T-helper 2 cell treated with Interferon-gamma antibody and Interleukin-4, amounts not matched to agents 5 μg/mL and 100 μg/mL, for 36 hours (primary cell): Measurements from ENCODE around the gene TMEM200C.

Experiments
- DNase-seq: peaks from one replicate; pipeline ENCODE4 v3.0.0; 2021; ENCODE audit warnings: low spot score
- H3K27ac Mint-ChIP-seq: one replicate; pipeline ENCODE4 v1.8.0; 2021; ENCODE audit warnings: mild to moderate bottlenecking, mixed read lengths
- H3K27me3 Mint-ChIP-seq: one replicate; pipeline ENCODE4 v1.8.0; 2021; ENCODE audit warnings: low read depth, mixed read lengths
- H3K36me3 Mint-ChIP-seq: one replicate; pipeline ENCODE4 v1.8.0; 2021; ENCODE audit warnings: low read depth, mixed read lengths
- H3K4me1 Mint-ChIP-seq: one replicate; pipeline ENCODE4 v1.8.0; 2021; ENCODE audit warnings: low read depth, mixed read lengths
- H3K4me3 Mint-ChIP-seq: one replicate; pipeline ENCODE4 v1.8.0; 2022; ENCODE audit warnings: mild to moderate bottlenecking, moderate library complexity, mixed read lengths
- H3K9me3 Mint-ChIP-seq: one replicate; pipeline ENCODE4 v1.8.0; 2021; ENCODE audit warnings: mixed read lengths

Gene TMEM200C

GRCh38 chr18:5895299-5895875, at the start of gene TMEM200C:
Gene TMEM200C (minus strand): TSS chr18:5895522. CDS start chr18:5892063, 3,459 bp downstream.
- H3K4me1 Mint-ChIP-seq, result peaks cover 2% of the 10 kb centered on the region
- H3K27me3 Mint-ChIP-seq, result peaks cover 79% of the 10 kb centered on the region
- no peak within 1 kb of the TSS for H3K4me3 Mint-ChIP-seq
- H3K36me3 Mint-ChIP-seq, result no peaks in the 10 kb centered on the region
- no peak within 1 kb of the TSS for H3K27ac Mint-ChIP-seq
- H3K9me3 Mint-ChIP-seq, result no peaks in the 10 kb centered on the region
- DNase-seq, result no peak

GRCh38 chr18:5944448-5944847, 49.1 kb upstream of the TMEM200C start:
- no peaks in the 10 kb centered on the region for H3K36me3 Mint-ChIP-seq
- no peak overlapping the region for H3K27ac Mint-ChIP-seq
- no peaks in the 10 kb centered on the region for H3K9me3 Mint-ChIP-seq
- DNase-seq, result no peak
- H3K27me3 Mint-ChIP-seq, result peaks cover 11% of the 10 kb centered on the region
- H3K4me1 Mint-ChIP-seq, result no peaks in the 10 kb centered on the region
- H3K4me3 Mint-ChIP-seq, result no peak overlapping the region

- Mint-ChIP-seq H3K36me3 (no peaks in the 10 kb centered on the region), H3K9me3 (no peaks in the 10 kb centered on the region), H3K27ac (no peak overlapping the region), H3K4me3 (no peak overlapping the region), H3K27me3 (peaks cover 11% of the 10 kb centered on the region), H3K4me1 (no peaks in the 10 kb centered on the region)
- DNase-seq, result no peak
Observed at GRCh38 chr18:5943514-5943913, 48.2 kb upstream of the TMEM200C start.

- no peak for DNase-seq
- H3K36me3 Mint-ChIP-seq, result no peaks in the 10 kb centered on the region
- H3K27me3 Mint-ChIP-seq, result peaks cover 6% of the 10 kb centered on the region
- H3K4me3 Mint-ChIP-seq, result no peak overlapping the region
- H3K9me3 Mint-ChIP-seq, result no peaks in the 10 kb centered on the region
- H3K4me1 Mint-ChIP-seq, result no peaks in the 10 kb centered on the region
- no peak overlapping the region for H3K27ac Mint-ChIP-seq
Observed at GRCh38 chr18:5942591-5942990, 47.3 kb upstream of the TMEM200C start.

GRCh38 chr18:5941890-5942289, 46.6 kb upstream of the TMEM200C start:
- DNase-seq, result no peak
- H3K27ac Mint-ChIP-seq, result no peak overlapping the region
- H3K9me3 Mint-ChIP-seq, result no peaks in the 10 kb centered on the region
- no peaks in the 10 kb centered on the region for H3K4me1 Mint-ChIP-seq
- peaks cover 5% of the 10 kb centered on the region for H3K27me3 Mint-ChIP-seq
- no peaks in the 10 kb centered on the region for H3K36me3 Mint-ChIP-seq
- H3K4me3 Mint-ChIP-seq, result no peak overlapping the region

GRCh38 chr18:5939801-5940667, 44.7 kb upstream of the TMEM200C start:
- DNase-seq, result no peak
- Mint-ChIP-seq H3K27ac (no peak overlapping the region), H3K9me3 (no peaks in the 10 kb centered on the region), H3K36me3 (no peaks in the 10 kb centered on the region), H3K4me1 (no peaks in the 10 kb centered on the region), H3K4me3 (no peak overlapping the region), H3K27me3 (peaks cover 5% of the 10 kb centered on the region)

GRCh38 chr18:5937795-5938194, 42.5 kb upstream of the TMEM200C start:
- Mint-ChIP-seq H3K36me3 (no peaks in the 10 kb centered on the region), H3K27me3 (no peaks in the 10 kb centered on the region), H3K27ac (no peak overlapping the region), H3K4me1 (no peaks in the 10 kb centered on the region), H3K9me3 (no peaks in the 10 kb centered on the region), H3K4me3 (no peak overlapping the region)
- no peak for DNase-seq

GRCh38 chr18:5937121-5937520, 41.8 kb upstream of the TMEM200C start:
- Mint-ChIP-seq H3K27ac (no peak overlapping the region), H3K36me3 (no peaks in the 10 kb centered on the region), H3K4me3 (no peak overlapping the region), H3K9me3 (no peaks in the 10 kb centered on the region), H3K27me3 (peaks cover 2% of the 10 kb centered on the region), H3K4me1 (no peaks in the 10 kb centered on the region)
- no peak for DNase-seq

GRCh38 chr18:5930789-5931188, 35.5 kb upstream of the TMEM200C start:
- H3K9me3 Mint-ChIP-seq, result peaks cover 6% of the 10 kb centered on the region
- H3K36me3 Mint-ChIP-seq, result no peaks in the 10 kb centered on the region
- no peak for DNase-seq
- H3K4me1 Mint-ChIP-seq, result no peaks in the 10 kb centered on the region
- no peak overlapping the region for H3K27ac Mint-ChIP-seq
- H3K4me3 Mint-ChIP-seq, result no peak overlapping the region
- H3K27me3 Mint-ChIP-seq, result peaks cover 8% of the 10 kb centered on the region

GRCh38 chr18:5918205-5918858, 23.0 kb upstream of the TMEM200C start:
- no peak for DNase-seq
- Mint-ChIP-seq H3K4me1 (no peaks in the 10 kb centered on the region), H3K9me3 (no peaks in the 10 kb centered on the region), H3K36me3 (no peaks in the 10 kb centered on the region), H3K27me3 (peaks cover 6% of the 10 kb centered on the region), H3K4me3 (no peak overlapping the region), H3K27ac (no peak overlapping the region)

GRCh38 chr18:5914951-5915350, 19.6 kb upstream of the TMEM200C start:
- Mint-ChIP-seq H3K9me3 (no peaks in the 10 kb centered on the region), H3K36me3 (no peaks in the 10 kb centered on the region), H3K4me1 (no peaks in the 10 kb centered on the region), H3K27ac (no peak overlapping the region), H3K4me3 (no peak overlapping the region), H3K27me3 (peaks cover 4% of the 10 kb centered on the region)
- no peak for DNase-seq

GRCh38 chr18:5914016-5914415, 18.7 kb upstream of the TMEM200C start:
- Mint-ChIP-seq H3K4me1 (no peaks in the 10 kb centered on the region), H3K27ac (no peak overlapping the region), H3K9me3 (no peaks in the 10 kb centered on the region), H3K36me3 (no peaks in the 10 kb centered on the region), H3K4me3 (no peak overlapping the region), H3K27me3 (peaks cover 4% of the 10 kb centered on the region)
- no peak for DNase-seq

- no peak overlapping the region for H3K27ac Mint-ChIP-seq
- no peak for DNase-seq
- H3K4me3 Mint-ChIP-seq, result no peak overlapping the region
- H3K36me3 Mint-ChIP-seq, result no peaks in the 10 kb centered on the region
- no peaks in the 10 kb centered on the region for H3K9me3 Mint-ChIP-seq
- peaks cover 2% of the 10 kb centered on the region for H3K27me3 Mint-ChIP-seq
- H3K4me1 Mint-ChIP-seq, result no peaks in the 10 kb centered on the region
Observed at GRCh38 chr18:5912566-5912965, 17.2 kb upstream of the TMEM200C start.

- no peak for DNase-seq
- H3K36me3 Mint-ChIP-seq, result no peaks in the 10 kb centered on the region
- no peak overlapping the region for H3K4me3 Mint-ChIP-seq
- H3K9me3 Mint-ChIP-seq, result no peaks in the 10 kb centered on the region
- H3K4me1 Mint-ChIP-seq, result no peaks in the 10 kb centered on the region
- no peak overlapping the region for H3K27ac Mint-ChIP-seq
- peaks cover 6% of the 10 kb centered on the region for H3K27me3 Mint-ChIP-seq
Observed at GRCh38 chr18:5909125-5909524, 13.8 kb upstream of the TMEM200C start.
